Upper lobe of left lung (tissue), 6 donors: ENCODE measurements around the gene NAA16. TPM values are rescaled to one million over a fixed set of nuclear protein-coding genes. Genes with fewer than 3 reads are reported as not detected.

ENCODE experiments used
- ATAC-seq, 2 donors: fragments of 200-7000 bp; cut with Tn5 transposase; one replicate each; pipeline ENCODE4 v1.9.1; 2022; ENCODE audit warnings: mild to moderate bottlenecking in 2 of 2, moderate library complexity in 2 of 2; ENCODE audit not compliant: low FRiP score in 2 of 2
- DNase-seq, 2 donors: peaks; one replicate each; pipeline ENCODE4 v3.0.0-alpha.2; 2019 to 2020
- H3K27ac ChIP-seq, 4 donors: fragments of 200-600 bp; sonication (generic); one replicate each; pipeline ENCODE4 v1.5.1; 2016 to 2019
- H3K27me3 ChIP-seq, 4 donors: fragments of 200-600 bp; sonication (generic); one replicate each; pipeline ENCODE4 v1.5.1; 2017 to 2019
- H3K36me3 ChIP-seq, 4 donors: fragments of 200-600 bp; sonication (generic); one replicate each; pipeline ENCODE4 v1.5.1; 2016 to 2019
- H3K4me1 ChIP-seq, 4 donors: fragments of 200-600 bp; sonication (generic); one replicate each; pipeline ENCODE4 v1.5.1; 2018 to 2019
- H3K4me3 ChIP-seq, 4 donors: fragments of 200-600 bp; sonication (generic); one replicate each; pipeline ENCODE4 v1.5.1; 2017 to 2019; ENCODE audit warnings: mild to moderate bottlenecking in 2 of 4, moderate library complexity in 1 of 4
- H3K9me3 ChIP-seq, 4 donors: fragments of 200-600 bp; sonication (generic); one replicate each; pipeline ENCODE4 v1.5.1; 2018 to 2019
- EP300 ChIP-seq, 4 donors: sonication (generic); formaldehyde crosslinking; IDR thresholded peaks; one replicate each; pipeline ENCODE4 v1.5.1; 2017; ENCODE audit warnings: antibody characterized with exemption in 4 of 4, control low read depth in 2 of 4
- POLR2A ChIP-seq, 4 donors: fragments of 450-650 bp; IDR thresholded peaks; one replicate each; pipeline ENCODE4 v1.5.1; 2016 to 2017; ENCODE audit warnings: antibody characterized with exemption in 4 of 4, mild to moderate bottlenecking in 2 of 4
- POLR2AphosphoS5 ChIP-seq, 2 donors: sonication (generic); formaldehyde crosslinking; IDR thresholded peaks; one replicate each; pipeline ENCODE4 v1.5.1; 2017; ENCODE audit warnings: antibody characterized with exemption in 2 of 2
- WGBS, 2 donors: methylation state at CpG; one replicate each; pipeline ENCODE4 v1.1.5; 2017 to 2018; 5-methylcytosine and 5-hydroxymethylcytosine counted together
- total RNA-seq, 6 donors: library from RNA; depleted of rRNA in 4 of 6; stranded (reverse); fragments of >200 nt in 4 of 6; gene quantifications; one replicate each; pipeline versions ENCODE4 v1.1.0 to v1.2.1, GENCODE V29; 2016 to 2021
- TF ChIP-seq, protein P1 (sequence below), 6 experiments: fragments of 450-650 bp in 4 of 6; fragments of 200-600 bp in 2 of 6; sonication (generic) in 2 of 6; IDR thresholded peaks; one replicate each; pipeline ENCODE4 v1.5.1; 2016 to 2019; ENCODE audit warnings: antibody characterized with exemption in 6 of 6
- donor health status: DM: no; HTN: no; CAD: no; lungs with moderate emphysema.
- donor health status: DM: no; HTN: yes; CAD: no; lungs with severe emphysema.

Gene NAA16
- total RNA-seq, 6 donors from 2014 or later = 14.3 to 35.6 (median 18.7) TPM

DNA sequence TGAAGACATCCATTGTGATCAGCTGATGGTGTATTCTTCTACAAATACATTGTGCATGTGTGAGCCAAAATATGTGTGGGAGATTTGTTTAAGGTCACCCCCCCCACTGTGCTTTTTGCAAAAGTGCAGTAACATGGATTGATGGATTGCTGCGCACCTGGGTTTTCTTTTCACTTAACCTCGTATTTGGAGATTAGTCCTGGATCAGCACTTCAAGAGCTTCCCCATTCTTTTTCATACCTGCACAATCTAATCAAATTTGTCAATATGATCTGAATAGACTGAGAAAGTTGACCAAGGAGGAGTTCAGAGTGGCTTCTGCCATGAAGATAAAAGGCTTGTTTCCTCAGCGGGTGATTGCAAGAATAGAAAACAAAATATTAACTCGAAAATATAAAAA is 23.7 kb downstream of the NAA16 start:
- WGBS, 2 donors = 87 to 89% methylated on average over 4 of the region's 4 CpGs
- DNase-seq (no peak), ATAC-seq (no peak)
- H3K9me3 ChIP-seq = no peaks in the 10 kb centered on the region
- H3K36me3 ChIP-seq = peaks cover 0 to 43% (median 5%) of the 10 kb centered on the region in 4 donors
- H3K27me3 ChIP-seq = no peaks in the 10 kb centered on the region
- H3K4me3 ChIP-seq = no peak overlapping the region
- no peaks in the 10 kb centered on the region for H3K4me1 ChIP-seq
- TF ChIP-seq POLR2A (IDR thresholded peaks at IDR 0.05) = no peak
- TF ChIP-seq POLR2AphosphoS5 (IDR thresholded peaks at IDR 0.05) = no peak
- TF ChIP-seq, protein P1, sequence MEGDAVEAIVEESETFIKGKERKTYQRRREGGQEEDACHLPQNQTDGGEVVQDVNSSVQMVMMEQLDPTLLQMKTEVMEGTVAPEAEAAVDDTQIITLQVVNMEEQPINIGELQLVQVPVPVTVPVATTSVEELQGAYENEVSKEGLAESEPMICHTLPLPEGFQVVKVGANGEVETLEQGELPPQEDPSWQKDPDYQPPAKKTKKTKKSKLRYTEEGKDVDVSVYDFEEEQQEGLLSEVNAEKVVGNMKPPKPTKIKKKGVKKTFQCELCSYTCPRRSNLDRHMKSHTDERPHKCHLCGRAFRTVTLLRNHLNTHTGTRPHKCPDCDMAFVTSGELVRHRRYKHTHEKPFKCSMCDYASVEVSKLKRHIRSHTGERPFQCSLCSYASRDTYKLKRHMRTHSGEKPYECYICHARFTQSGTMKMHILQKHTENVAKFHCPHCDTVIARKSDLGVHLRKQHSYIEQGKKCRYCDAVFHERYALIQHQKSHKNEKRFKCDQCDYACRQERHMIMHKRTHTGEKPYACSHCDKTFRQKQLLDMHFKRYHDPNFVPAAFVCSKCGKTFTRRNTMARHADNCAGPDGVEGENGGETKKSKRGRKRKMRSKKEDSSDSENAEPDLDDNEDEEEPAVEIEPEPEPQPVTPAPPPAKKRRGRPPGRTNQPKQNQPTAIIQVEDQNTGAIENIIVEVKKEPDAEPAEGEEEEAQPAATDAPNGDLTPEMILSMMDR (IDR thresholded peaks at IDR 0.05) = no peak
- no peak for TF ChIP-seq EP300 (IDR thresholded peaks at IDR 0.05)
- no peak overlapping the region for H3K27ac ChIP-seq

DNA sequence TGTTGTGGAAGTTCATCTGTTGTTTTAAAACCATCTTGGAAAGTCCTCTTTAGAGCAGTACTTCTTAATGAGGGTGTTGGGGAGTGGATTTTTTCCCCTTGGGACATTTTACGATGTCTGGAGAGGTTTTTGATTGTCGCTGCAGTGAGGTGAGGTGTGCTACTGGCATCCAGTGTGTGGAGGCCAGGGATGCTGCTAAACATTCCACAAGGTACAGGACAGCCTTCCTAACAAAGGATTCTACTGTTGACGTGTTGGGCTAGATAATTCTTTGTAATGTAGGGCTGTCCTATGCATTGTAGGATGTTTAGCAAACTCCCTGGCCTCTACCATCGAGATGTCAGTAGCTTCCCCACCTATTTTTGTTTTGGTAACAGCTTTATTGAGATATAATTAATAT is 33.3 kb downstream of the NAA16 start:
- TF ChIP-seq EP300 (IDR thresholded peaks at IDR 0.05) (no peak), POLR2A (IDR thresholded peaks at IDR 0.05) (no peak), POLR2AphosphoS5 (IDR thresholded peaks at IDR 0.05) (no peak)
- TF ChIP-seq, protein P1 (IDR thresholded peaks at IDR 0.05) = no peak

DNA sequence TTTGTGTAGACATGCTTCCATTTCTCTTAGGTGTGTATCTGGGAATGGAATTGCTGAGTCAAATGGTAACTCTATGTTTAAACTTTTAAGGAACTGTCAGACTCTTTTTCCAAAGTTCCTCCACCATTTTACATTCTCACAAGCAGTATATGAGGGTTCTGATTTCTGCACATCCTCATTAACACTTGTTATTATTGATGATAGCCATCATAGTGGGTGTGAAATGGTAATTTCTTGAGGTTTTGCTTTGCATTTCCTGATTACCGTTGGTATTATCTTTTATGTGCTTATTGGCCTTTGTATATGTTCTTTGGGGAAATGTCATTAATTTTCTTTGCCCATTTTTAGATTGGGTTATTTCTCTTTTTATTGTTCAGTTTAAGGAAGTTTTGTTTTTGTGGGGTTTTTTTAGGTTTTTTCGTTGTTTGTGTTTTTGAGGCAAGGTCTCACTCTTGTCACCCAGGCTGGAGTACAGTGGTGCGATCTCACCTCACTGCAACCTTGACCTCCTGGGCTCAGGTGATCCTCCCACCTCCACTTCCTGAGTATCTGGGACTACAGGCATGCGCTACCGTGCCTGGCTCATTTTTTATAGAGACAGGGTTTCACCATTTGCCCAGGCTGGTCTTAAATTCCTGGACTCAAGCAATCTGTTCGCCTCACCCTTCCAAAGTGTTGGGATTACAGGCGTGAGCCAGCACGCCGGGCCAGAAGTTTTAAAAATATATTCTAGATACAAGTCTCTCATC is 34.3 kb downstream of the NAA16 start:
- peaks cover 0 to 28% (median 13%) of the 10 kb centered on the region in 4 donors for H3K36me3 ChIP-seq
- DNase-seq (no peak), ATAC-seq (no peak)
- no peaks in the 10 kb centered on the region for H3K9me3 ChIP-seq
- no peaks in the 10 kb centered on the region for H3K4me1 ChIP-seq
- H3K4me3 ChIP-seq = no peak overlapping the region
- 80 to 81% methylated on average over 9 of the region's 9 CpGs for WGBS, 2 donors
- H3K27ac ChIP-seq = no peak overlapping the region
- no peaks in the 10 kb centered on the region for H3K27me3 ChIP-seq
- TF ChIP-seq POLR2AphosphoS5 (IDR thresholded peaks at IDR 0.05) (no peak), EP300 (IDR thresholded peaks at IDR 0.05) (no peak), POLR2A (IDR thresholded peaks at IDR 0.05) (no peak)
- TF ChIP-seq, protein P1 (IDR thresholded peaks at IDR 0.05) = no peak

More for the DNA sequence above, 33.3 kb downstream of the NAA16 start:
- Histone ChIP-seq H3K9me3 (no peaks in the 10 kb centered on the region), H3K4me3 (no peak overlapping the region), H3K27ac (no peak overlapping the region), H3K4me1 (no peaks in the 10 kb centered on the region), H3K27me3 (no peaks in the 10 kb centered on the region), H3K36me3 (peaks cover 0 to 34% (median 15%) of the 10 kb centered on the region in 4 donors)
- 95 to 96% methylated on average over 4 of the region's 4 CpGs for WGBS, 2 donors
- DNase-seq (no peak), ATAC-seq (no peak)

DNA sequence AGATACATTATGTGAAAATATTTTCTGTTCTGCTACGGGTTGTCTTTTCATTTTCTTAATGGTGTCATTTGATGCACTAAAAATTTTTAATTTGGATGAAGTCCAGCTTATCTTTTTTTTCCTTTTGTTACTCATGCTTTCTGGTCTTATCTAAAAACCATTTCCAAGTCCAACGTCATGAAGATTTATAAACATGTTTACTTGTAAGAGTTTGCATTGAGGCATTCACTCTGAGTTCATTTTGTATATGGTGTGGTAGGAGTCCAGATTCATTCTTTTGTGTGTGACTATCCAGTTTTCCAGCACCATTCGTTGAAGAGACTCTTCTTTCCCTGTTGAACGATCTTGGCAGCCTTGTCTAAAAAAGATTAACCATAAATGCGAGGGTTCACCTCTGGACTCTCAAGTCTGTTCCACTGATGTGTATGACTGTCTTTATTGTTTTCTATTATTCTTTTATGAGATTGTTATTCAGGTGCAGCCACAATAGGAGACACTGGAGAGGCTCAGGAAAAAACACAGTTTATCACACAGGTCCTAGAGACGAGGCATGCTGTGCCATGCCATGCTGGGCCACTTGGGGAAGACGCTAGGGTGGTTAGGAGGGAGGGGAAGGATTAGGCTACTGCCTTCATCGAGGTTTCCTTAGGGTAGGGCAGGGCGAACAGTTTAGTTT is 35.0 kb downstream of the NAA16 start:
- H3K36me3 ChIP-seq = peaks cover 0 to 28% (median 13%) of the 10 kb centered on the region in 4 donors
- DNase-seq (no peak), ATAC-seq (no peak)
- no peak overlapping the region for H3K27ac ChIP-seq
- H3K27me3 ChIP-seq = no peaks in the 10 kb centered on the region
- H3K4me3 ChIP-seq = no peak overlapping the region
- H3K9me3 ChIP-seq = no peaks in the 10 kb centered on the region
- no peaks in the 10 kb centered on the region for H3K4me1 ChIP-seq
- TF ChIP-seq, protein P1 (IDR thresholded peaks at IDR 0.05) = no peak
- no peak for TF ChIP-seq POLR2AphosphoS5 (IDR thresholded peaks at IDR 0.05)
- TF ChIP-seq POLR2A (IDR thresholded peaks at IDR 0.05) = no peak
- no peak for TF ChIP-seq EP300 (IDR thresholded peaks at IDR 0.05)
- 78 to 80% methylated on average over 9 of the region's 9 CpGs for WGBS, 2 donors
